ENCODE data around the gene NKX2-1. TPM values are rescaled to one million over a fixed set of nuclear protein-coding genes. Genes with fewer than 3 reads are reported as not detected.

The NKX2-1 gene
- total RNA-seq, 3 donors from 2014 or later, result not detected

- H3K36me3 ChIP-seq (ENCODE audit: low read depth), result no peaks in the 10 kb centered on the region
- H3K9me3 ChIP-seq, result no peaks in the 10 kb centered on the region
- H3K4me1 ChIP-seq (ENCODE audit: low read depth), result peaks cover 25% of the 10 kb centered on the region
- TF ChIP-seq CTCF (IDR thresholded peaks at IDR 0.05), result no peak
- no peak overlapping the region for H3K4me3 ChIP-seq
- intact Hi-C loops (cut with DNase I, micrococcal nuclease), result no loop called here
- no peak for DNase-seq
- no peak for ATAC-seq
These were observed 3.1 kb upstream of the NKX2-1 start for GRCh38 chr14:36522972-36523715.

- ATAC-seq (no peak), DNase-seq (peak in 1 of 3 donors; percentile 18)
- no peak for TF ChIP-seq CTCF (IDR thresholded peaks at IDR 0.05)
- H3K36me3 ChIP-seq (ENCODE audit: low read depth), result no peaks in the 10 kb centered on the region
- intact Hi-C loops (cut with DNase I, micrococcal nuclease), result no loop called here
- peaks cover 25% of the 10 kb centered on the region for H3K4me1 ChIP-seq (ENCODE audit: low read depth)
- H3K9me3 ChIP-seq, result no peaks in the 10 kb centered on the region
- H3K4me3 ChIP-seq, result no peak overlapping the region
These were observed 2.4 kb upstream of the NKX2-1 start for GRCh38 chr14:36522347-36522971.

GRCh38 chr14:36521598-36522345, 1.7 kb upstream of the NKX2-1 start:
- H3K9me3 ChIP-seq, result no peaks in the 10 kb centered on the region
- no peak for DNase-seq
- TF ChIP-seq CTCF (IDR thresholded peaks at IDR 0.05), result no peak
- H3K4me1 ChIP-seq (ENCODE audit: low read depth), result peaks cover 25% of the 10 kb centered on the region
- no peak overlapping the region for H3K4me3 ChIP-seq
- intact Hi-C loops (cut with DNase I, micrococcal nuclease), result no loop called here
- H3K36me3 ChIP-seq (ENCODE audit: low read depth), result no peaks in the 10 kb centered on the region
- no peak for ATAC-seq

- intact Hi-C loops (cut with DNase I, micrococcal nuclease), result no loop called here
- peaks cover 25% of the 10 kb centered on the region for H3K4me1 ChIP-seq (ENCODE audit: low read depth)
- ATAC-seq (peak; percentile 71), DNase-seq (peak in 2 of 3 donors; percentile 34 to 58)
- H3K36me3 ChIP-seq (ENCODE audit: low read depth), result no peaks in the 10 kb centered on the region
- TF ChIP-seq CTCF (IDR thresholded peaks at IDR 0.05), result no peak
- H3K9me3 ChIP-seq, result no peaks in the 10 kb centered on the region
- H3K4me3 ChIP-seq, result no peak overlapping the region
These were observed 831 bp upstream of the NKX2-1 start for GRCh38 chr14:36520601-36521525.
